Retina (tissue), 1 donor: ENCODE results near the gene KAT7.

Experiments
- DNase-seq: peaks from one replicate; pipeline ENCODE4 v3.0.0-alpha.2; 2016

Gene KAT7

GRCh38 chr17:49760932-49761558 is 27.4 kb upstream of the KAT7 start:
- no peak for DNase-seq

GRCh38 chr17:49762151-49762941 is 26.1 kb upstream of the KAT7 start:
- DNase-seq = peak; percentile 2

- DNase-seq = peak; percentile 93
These were observed 24.5 kb upstream of the KAT7 start, which contains the start of gene FAM117A for GRCh38 chr17:49763735-49764558. Gene FAM117A (minus strand): TSS chr17:49764131. CDS start chr17:49764087, 44 bp downstream.

- DNase-seq = no peak
These were observed 23.8 kb upstream of the KAT7 start for GRCh38 chr17:49764559-49765180.

GRCh38 chr17:49766918-49767530 is 21.5 kb upstream of the KAT7 start:
- DNase-seq = no peak

GRCh38 chr17:49775546-49776260 is 12.8 kb upstream of the KAT7 start:
- DNase-seq = no peak

- DNase-seq = no peak
These were observed 11.8 kb upstream of the KAT7 start for GRCh38 chr17:49776551-49777300.

- DNase-seq = no peak
These were observed 10.9 kb upstream of the KAT7 start for GRCh38 chr17:49777563-49777962.

- DNase-seq = peak; percentile 4
These were observed 9.2 kb upstream of the KAT7 start for GRCh38 chr17:49779156-49779738.

- DNase-seq = peak; percentile 27
These were observed 8.7 kb upstream of the KAT7 start for GRCh38 chr17:49779739-49780231.

- DNase-seq = peak; percentile 23
These were observed 5.3 kb upstream of the KAT7 start for GRCh38 chr17:49783071-49783715.

GRCh38 chr17:49783791-49784190 is 4.7 kb upstream of the KAT7 start:
- DNase-seq = no peak

GRCh38 chr17:49784636-49785035 is 3.8 kb upstream of the KAT7 start:
- DNase-seq = no peak

- DNase-seq = no peak
These were observed 500 bp upstream of the KAT7 start for GRCh38 chr17:49787884-49788477.

- DNase-seq = no peak
These were observed 730 bp downstream of the KAT7 start for GRCh38 chr17:49789243-49789578.

GRCh38 chr17:49793309-49793708 is 4.8 kb downstream of the KAT7 start:
- no peak for DNase-seq

GRCh38 chr17:49795372-49795771 is 6.9 kb downstream of the KAT7 start:
- DNase-seq = no peak

GRCh38 chr17:49798182-49798581 is 9.7 kb downstream of the KAT7 start:
- no peak for DNase-seq

GRCh38 chr17:49798738-49799137 is 10.3 kb downstream of the KAT7 start:
- no peak for DNase-seq

GRCh38 chr17:49809056-49809455 is 20.6 kb downstream of the KAT7 start:
- no peak for DNase-seq
